HG03565 (cell line): ENCODE data around the gene POLR3B.
"Not testable (repeated sequence)": the region's sequence is repeated elsewhere in the genome, so short reads cannot be mapped to it uniquely, and the experiment has no call there.

Experiments
- ATAC-seq: cut with Tn5 transposase; IDR thresholded peaks from one replicate; pipeline ENCODE4 v1.9.1; 2021; ENCODE audit warnings: mild to moderate bottlenecking, moderate library complexity; ENCODE audit not compliant: unreplicated experiment

The POLR3B gene

DNA sequence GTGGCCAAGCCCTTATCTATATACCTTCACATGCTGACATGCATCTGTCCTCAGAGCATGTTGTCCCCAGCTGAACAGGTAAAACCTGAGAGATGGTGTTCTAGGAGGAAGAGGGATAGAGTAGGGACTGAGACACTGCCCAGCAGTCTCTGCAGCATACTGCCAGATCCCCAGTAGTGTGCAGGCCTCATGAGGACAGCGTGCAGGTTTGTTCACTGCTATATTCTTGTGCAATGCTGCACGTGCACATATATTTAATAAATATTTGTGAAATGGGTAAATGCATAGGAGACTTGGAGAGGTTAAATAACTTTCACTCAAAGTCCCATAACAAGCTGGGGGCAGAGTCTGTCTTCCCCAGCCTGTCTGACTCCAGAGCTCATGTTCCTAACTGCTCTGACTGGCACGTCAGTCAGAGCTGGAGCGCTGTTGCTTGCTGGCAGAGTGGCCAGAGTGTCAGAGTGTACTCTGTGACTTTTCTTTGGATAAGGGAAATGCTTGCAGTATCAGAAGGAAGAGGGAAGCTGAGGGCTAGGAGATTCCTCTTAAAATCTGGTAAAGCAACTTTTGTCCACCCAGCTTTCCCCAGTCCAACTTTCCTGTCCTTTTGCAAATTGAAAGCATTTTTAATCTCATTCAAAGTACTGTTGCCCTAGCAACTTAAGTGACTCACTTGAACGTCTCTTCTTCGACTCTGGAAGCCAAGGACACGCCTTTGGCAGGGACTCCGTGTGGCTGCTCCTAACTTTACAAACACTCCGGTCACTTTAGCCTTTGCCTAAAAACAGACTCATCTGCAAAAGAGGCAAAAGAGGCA is 14.9 kb upstream of the POLR3B start:
- no peak for ATAC-seq

DNA sequence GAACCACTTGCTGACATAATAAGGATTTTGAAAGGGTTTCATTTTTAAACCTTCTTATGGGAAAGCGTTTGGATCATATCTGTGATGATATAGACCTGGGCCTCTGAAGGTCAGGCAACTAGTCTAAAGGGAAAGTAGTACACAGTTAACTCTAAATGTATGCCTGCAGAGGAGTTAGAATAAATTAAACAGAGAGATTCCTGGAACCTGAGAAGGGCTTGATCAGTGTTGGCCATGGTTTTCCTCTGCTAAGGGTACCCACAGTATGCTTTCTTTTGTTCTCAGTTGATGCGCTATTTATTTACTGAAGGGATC is 14.4 kb upstream of the POLR3B start:
- no peak for ATAC-seq

DNA sequence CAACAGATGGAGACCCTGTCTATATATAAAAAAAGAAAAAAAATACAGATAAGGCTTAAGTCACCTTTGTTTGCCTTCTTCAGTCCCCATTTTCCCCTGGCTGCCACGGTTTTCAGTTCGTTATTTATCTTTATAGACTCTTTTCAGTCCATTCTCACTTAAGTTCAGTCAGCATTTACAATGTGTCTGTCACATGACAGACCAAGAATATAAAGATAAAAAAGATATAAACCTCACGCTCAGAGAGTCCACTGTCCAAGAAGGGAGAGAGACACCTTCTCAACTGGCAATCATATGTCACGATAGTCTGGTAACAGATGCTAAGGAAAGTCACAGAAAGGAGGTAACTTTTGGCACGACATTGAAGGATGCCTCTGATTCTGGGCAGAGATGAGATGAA is 13.4 kb upstream of the POLR3B start:
- ATAC-seq, result no peak

DNA sequence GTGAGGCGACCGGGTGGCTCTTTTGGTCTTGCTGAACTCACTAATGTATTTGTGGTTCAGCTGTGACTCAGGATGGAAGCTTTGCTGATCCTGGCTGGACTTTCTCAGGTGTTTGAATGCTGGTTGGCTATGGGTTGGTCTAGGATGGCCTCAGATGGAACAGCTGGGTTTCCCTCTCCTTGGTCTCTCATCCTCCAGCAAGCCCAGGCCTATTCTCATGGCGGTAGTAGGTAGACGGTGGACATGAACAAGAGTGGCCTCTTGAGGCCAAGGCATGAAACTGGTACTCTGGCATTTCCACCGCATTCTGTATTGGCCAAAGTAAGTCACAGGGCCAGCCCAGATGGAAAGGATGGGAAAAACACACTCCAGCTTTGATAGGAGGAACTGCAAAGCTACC is 11.8 kb upstream of the POLR3B start:
- no peak for ATAC-seq

DNA sequence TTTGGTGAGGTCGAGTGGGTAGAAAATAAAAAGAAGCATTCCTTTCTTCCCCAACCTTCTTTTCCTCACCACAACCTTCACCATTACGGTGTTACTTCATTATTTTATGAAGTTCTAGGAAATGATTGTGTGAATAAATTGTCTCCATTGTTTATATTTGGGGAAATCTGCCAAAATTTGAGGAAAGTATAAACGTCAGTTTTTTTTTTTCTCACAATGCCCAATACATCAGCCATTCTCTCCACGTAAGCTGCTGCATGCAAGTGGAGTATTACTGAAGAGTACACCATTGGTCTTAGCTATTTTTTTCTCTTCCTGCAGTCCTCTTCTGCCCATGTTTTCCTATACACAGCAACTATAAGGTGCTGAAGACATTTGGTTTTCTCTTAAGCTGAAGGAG is 9.1 kb upstream of the POLR3B start:
- ATAC-seq, result no peak

DNA sequence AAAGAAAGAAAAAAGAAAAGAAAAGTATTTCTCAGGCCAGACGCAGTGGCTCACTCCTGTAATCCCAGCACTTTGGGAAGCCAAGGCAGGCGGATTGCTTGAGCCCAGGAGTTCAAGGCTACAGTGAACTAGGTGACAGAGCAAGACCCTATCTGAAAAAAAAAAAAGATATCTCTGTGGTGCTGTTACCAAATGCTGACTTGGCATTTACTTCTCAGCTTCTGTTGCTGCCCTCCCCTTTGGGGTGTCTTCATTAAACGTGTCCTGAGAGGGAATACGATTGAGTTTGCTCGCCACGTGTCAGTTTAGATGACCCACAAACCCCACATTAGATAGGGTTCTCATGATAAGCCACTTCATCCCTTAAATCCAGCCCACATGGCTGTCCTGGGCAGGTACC is 4.4 kb upstream of the POLR3B start:
- no peak for ATAC-seq

DNA sequence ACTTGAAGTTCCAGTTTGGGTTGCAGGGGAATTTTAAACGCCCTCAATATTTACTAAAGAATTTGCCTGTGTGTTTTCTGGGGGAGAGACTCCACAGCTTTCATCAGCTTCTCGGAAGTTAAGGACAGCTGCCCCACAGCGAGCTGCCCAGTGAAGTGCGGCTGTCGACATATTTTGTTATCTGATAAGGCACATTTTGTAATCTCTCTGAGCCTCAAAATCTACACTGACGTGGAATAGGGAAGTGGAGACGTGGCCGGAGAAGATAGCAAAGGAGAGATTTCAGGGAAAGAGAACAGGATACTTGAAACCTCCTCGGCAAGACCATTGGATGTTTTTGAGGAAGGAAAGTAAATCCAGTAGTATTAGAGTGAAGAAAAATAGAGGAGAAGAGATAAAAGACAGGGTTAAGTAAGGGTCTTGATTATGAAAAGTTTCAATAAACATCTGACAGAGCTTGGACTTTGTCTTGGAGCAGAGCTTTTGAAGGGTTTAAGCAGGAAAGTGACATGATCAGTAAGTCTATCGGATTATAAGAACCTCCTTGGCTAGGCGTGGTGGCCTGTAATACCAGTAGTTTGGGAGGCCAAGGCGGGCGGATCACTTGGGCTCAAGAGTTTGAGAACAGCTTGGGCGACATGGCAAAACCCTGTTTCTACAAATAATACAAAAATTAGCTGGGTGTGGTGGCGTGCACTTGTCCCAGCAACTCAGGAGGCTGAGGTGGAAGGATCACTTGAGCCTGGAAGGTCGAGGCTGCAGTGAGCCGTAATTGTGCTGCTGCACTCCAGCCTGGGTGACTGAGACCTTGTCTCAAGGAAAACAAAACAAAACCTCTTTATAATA is 1.1 kb downstream of the POLR3B start:
- peak; percentile 5 for ATAC-seq

DNA sequence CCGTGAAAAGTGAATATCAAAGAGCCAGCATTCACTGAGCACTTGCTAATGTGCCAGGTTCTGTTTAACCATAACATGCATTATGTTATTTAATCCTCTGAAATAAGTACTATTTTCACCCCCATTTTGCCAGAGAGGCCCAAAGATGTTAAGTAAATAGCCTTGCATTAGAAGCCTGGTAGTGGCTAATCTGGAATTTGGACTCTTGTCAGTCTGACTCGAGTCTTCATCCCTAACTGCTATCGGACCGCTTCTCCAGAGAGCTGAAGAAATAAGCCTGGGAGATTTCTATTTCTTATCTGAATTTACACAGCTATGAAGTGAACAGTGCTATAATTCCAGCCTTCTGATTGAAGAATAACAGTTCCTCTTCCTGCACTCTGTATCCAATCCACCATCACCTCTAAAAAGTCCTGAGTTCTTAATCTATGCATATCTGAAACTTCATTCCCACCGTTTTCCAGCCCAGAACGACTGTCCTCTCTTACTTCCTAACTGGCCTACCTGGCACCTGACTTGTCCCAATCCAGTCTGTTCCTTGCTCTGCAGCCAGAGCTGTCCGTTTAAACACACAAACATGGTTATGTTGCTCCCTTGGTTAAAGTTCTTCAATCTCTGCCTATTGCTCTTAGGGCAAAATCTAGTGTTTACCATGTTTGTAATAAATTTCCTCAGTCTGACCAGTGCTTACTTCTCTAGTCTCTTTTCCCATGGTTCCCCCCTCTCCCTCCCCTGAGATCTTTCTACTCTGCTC is 2.3 kb downstream of the POLR3B start:
- no peak for ATAC-seq

DNA sequence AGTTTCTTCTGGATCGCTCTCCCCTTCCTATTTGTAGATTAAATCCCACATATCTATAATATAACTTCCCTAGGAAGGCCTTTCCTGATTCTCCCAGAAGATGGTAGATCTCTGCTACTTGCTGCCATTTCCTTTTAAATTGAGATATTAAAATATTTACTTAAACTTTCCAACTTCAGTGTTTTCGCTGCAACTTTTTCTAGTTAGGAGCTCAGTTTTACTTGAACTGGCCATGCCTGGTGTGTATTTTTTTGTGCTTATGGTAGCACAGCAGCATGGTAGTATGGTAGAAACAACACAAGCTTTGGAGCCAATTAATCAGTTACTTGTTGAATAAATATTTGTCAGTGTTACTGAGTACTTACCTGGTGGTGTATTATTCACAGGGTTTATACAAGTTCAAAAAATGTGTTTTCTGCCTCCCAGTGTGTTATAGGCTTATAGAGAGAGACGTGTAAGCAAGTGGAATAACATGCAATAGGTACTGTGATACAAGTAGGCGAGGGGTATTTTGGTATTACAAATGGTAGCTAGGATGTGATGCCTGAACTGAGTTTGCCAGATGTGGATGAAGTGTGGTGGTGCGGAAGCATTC is 2.9 kb downstream of the POLR3B start:
- ATAC-seq, result no peak

DNA sequence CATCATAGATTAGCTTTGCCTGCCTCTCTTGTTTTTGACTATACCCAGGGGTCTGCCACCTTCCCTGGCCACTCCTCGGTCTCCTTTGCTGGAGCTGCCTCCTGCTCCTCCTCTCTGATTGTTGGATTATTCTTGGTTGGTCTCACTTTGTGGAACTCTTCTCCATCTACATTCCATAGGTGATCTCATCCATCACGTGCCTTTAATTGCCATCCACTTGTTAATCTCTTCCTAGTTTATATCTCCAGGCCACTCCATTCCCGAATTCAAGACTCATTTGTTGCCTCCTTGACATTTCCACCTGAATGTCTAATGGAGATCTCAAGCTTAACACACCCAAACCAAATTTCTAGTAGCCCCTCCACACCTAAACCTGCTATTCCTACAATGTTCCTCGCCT is 5.4 kb downstream of the POLR3B start:
- ATAC-seq, result no peak

DNA sequence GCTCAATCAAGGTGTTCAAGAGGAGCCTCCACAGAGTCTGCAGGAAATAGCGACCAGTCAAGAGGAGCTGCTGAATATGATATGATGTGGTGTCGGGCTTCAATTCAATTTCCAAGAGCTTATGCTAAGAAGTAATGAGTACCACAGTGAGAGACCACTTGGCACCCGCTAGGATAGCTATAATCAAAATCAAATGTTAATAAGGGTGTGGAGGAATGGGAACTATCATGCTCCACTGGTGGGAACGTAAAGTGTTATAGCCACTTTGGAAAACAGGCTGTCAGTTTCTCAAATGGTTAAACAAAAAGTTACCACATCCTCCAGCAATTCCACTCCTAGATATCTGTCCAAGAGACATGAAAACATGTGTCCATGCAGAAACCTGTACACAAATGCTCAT is 6.7 kb downstream of the POLR3B start:
- no peak for ATAC-seq

DNA sequence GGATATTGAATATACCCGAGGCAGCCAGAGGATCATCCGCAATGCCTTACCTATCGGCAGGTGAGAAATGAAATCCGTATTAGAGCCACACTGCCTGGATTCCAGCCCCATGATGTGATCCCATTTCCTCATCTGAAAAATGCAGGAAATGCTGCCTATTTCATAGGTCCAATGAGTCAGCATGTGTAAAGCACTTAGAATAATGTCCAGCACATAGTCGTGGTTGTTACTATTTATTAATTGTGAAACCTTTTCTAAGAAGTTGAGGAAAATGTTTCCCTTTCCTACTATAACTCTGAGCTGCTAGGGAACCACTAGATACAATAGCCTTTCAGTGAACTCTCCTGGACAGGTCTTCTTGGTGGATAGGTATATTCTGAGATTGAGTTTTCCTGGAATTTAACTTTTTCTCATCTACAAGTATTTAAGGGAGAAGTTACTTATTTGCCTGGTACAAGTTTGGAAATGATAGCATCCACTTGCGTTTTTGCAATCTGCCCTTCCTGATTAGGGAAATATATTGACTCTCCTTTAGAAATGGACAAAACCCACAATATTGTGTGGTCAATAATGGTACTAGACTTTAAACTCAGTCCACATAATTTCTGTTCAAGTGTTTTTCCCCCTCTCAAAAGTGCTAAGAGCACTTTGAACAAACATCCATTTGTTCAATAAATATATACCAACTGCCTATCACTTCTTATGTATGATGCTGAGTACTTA is 12.2 kb downstream of the POLR3B start:
- no peak for ATAC-seq

DNA sequence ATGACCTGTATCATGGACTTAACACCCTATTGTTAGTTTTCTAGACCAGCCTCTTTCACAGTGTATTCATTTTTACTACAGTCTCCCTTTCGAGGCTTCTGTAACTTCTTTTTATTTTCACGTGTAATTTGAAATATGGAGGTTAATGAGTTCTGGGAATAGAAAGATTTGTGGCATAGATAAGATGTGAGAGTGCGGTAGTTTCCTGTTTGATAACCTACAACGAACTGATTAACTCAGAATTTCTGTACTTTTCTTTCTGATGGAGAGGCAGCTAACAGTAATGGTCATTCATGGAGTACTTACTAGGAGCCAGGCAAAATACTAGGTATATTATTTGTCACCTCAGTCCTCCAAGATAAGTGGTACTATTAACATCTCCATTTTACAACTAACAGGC is 21.2 kb downstream of the POLR3B start:
- ATAC-seq, result no peak

DNA sequence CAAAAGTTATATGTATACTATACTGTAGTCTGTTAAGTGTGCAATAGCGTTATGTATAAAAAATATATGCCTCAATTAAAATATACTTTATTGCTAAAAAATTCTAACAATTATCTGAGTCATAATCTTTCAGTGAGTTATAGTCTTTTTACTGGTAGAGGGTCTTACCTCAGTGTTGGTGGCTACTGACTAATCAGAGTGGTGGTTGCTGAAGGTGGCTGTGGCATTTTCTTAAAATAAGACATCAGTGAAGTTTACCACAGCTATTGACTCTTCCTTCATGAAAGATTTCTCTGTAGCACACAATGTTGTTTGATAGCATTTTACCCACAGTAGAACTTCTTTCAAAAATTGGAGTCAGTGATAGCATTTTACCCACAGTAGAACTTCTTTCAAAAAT is 23.4 kb downstream of the POLR3B start:
- ATAC-seq, result no peak

DNA sequence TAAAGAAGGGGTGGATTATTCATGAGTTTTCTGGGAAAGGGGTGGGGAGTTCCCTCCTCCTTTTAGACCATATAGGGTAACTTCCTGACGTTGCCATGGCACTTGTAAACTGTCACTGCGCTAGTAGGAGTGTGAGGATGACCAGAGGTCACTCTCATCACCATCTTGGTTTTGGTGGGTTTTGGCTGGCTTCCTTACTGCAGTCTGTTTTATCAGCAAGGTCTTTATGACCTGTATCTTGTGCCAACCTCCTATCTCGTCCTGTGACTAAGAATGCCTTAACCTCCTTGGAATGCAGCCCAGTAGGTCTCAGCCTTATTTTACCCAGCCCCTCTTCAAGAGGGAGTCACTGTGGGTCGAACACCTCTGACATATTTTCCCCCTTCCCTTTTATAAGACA is 24.3 kb downstream of the POLR3B start:
- ATAC-seq, result not testable (repeated sequence)

DNA sequence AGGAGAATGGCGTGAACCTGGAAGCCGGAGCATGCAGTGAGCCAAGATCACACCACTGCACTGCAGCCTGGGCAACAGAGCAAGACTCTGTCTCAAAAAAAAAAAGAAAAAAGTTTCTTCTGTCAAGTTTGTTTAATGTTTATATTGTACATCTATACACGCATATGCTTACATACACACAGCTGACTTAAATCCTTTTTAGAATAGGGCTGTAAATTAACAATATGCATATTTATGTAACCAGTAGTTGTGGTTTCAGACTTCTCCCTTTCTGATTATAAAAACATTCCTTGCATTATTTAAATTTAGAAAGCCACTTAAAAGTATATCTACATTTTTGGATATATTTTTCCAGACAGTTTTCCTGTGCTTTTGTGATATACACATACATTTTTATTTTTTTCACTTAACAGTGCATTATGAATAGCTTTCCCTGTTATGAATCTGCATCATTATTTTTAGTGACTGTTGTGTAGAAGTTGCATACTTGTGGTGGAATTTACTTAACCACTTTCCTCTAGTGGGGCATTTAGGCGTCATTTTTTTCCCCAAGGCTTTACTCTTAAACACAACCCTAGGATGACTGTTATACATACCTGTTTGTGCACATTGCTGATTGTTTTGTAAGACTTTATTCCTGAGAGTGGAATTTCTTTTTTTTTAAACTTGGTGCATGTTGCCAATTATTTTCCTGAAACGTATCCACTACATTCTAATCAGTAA is 29.4 kb downstream of the POLR3B start:
- no peak for ATAC-seq

DNA sequence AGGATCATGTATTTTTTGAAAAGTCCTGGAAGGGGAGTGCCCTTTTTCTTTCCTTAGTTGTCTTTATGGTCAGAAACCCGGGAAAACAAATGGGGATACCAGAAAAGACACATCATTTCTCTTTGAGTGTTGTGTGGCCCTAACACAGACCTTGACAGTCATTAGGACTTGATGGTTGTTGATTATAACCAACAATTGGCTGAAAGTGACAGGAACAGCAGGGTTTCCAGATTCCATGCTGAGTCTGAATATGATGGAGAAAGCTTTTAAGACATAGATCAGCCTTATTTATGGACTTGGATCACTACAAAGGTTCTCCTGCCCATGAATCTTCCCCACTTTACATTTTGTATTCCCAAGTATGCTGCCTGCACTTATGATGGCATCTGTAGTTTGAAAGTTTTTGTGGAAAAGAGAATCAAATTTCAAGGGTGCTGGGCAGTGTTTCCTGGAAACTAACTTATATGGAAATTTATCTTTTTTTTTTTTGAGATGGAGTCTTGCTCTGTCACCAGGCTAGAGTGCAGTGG is 30.4 kb downstream of the POLR3B start:
- ATAC-seq, result no peak

DNA sequence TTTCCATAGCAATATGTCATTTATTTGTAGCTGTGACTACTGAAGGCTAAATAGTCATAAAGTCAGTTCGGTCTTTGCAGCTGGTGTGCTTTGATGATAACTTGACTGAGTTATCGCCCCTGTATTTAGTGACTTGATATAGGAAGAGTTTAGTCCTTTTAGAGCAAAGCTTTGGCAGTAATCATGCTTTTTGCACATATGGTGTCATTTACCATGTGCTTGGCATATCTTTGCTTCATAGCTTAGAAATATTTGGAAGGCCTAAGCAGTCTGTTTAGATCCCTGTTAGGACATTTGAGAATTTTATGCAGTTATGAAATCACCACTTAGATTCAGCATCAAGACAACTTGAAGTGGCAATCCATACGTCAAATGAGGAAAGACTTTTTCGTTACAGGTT is 31.6 kb downstream of the POLR3B start:
- no peak for ATAC-seq

DNA sequence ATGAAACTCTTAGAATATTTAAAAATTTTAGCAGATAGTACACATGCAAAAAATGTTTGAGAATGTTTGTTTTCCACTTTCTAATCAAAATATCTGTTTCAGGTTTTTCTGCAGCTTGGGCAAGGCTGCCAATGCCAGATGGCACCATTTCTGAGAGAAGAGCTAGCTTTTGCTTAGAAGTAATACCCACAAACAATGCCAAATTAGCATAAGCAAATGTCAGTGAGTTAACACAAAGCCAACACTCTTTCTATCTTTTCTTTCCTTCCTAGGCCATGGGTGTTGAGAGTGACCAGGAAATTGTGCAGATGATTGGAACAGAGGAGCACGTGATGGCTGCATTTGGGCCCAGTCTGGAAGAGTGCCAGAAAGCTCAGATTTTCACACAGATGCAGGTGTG is 35.2 kb downstream of the POLR3B start:
- ATAC-seq, result no peak

DNA sequence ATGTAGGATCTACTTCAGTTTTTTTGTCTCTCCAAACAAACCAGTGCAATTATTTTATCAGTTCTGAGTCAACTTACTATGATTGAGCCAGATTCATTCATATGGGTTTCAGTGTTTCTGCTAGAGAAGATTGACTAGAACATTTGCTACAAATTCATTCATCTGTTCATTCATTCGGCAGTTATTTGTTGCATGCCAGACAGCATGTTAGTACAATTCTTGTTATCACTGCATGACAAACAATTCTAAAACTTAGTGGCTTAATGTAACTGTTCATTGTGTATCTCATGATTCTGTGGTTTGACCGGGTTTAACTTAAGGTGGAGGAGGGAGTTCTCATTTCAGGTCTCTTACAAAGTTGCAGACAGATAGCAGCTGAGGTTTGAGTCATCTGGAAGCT is 52.3 kb downstream of the POLR3B start:
- ATAC-seq, result no peak
